CD4-positive, alpha-beta memory T cell (primary cell): ENCODE data around the gene MYCN. TPM values are rescaled to one million over a fixed set of nuclear protein-coding genes. Genes with fewer than 3 reads are reported as not detected.

Experiments used
- CTCF ChIA-PET: fragments of 350-600 bp; sonication (Branson Sonifier 250); formaldehyde crosslinking; loops from one replicate; lab custom pipeline; 2021; ENCODE audit warnings: inconsistent platforms; ENCODE audit not compliant: partially characterized antibody; lab: Charles Lee
- POLR2A ChIA-PET: fragments of 350-600 bp; sonication (Branson Sonifier 250); formaldehyde crosslinking; loops from one replicate; lab custom pipeline; 2021; ENCODE audit not compliant: partially characterized antibody; lab: Charles Lee
- DNase-seq, 5 donors: peaks; one replicate each; pipeline versions ENCODE4 v3.0.0 to v3.0.0-alpha.2; 2020 to 2022; ENCODE audit warnings: mixed read lengths in 1 of 5
- H3K27ac ChIP-seq: one replicate; pipeline ENCODE4 v1.7.0; 2013; ENCODE audit warnings: low read depth, low read length
- H3K27me3 ChIP-seq: 2 replicates; pipeline ENCODE4 v1.7.0; 2013; ENCODE audit warnings: mild to moderate bottlenecking, low read length, moderate library complexity; ENCODE audit not compliant: insufficient read depth
- H3K36me3 ChIP-seq: 2 replicates; pipeline ENCODE4 v1.7.0; 2013; ENCODE audit warnings: mild to moderate bottlenecking, low read length, moderate library complexity; ENCODE audit not compliant: insufficient read depth
- H3K4me1 ChIP-seq: 2 replicates; pipeline ENCODE4 v1.7.0; 2013; ENCODE audit warnings: mild to moderate bottlenecking, low read length, moderate library complexity; ENCODE audit not compliant: insufficient read depth
- H3K4me3 ChIP-seq, 2 donors: one replicate each; pipeline ENCODE4 v1.7.0; 2013; ENCODE audit warnings: low read length in 2 of 2, mild to moderate bottlenecking in 1 of 2
- H3K9me3 ChIP-seq, 2 donors: one replicate each; pipeline ENCODE4 v1.7.0; 2013; ENCODE audit warnings: low read length in 2 of 2, control low read depth in 1 of 2; ENCODE audit not compliant: control insufficient read depth in 1 of 2
- H3K27ac Mint-ChIP-seq, 7 donors: one replicate each; pipeline ENCODE4 v1.8.0; 2020 to 2021; ENCODE audit warnings: mixed read lengths in 7 of 7, mild to moderate bottlenecking in 6 of 7, inconsistent platforms in 3 of 7, moderate library complexity in 3 of 7
- H3K27me3 Mint-ChIP-seq, 2 donors: one replicate each; pipeline ENCODE4 v1.8.0; 2020 to 2021; ENCODE audit warnings: mixed read lengths in 2 of 2
- H3K36me3 Mint-ChIP-seq, 2 donors: one replicate each; pipeline ENCODE4 v1.8.0; 2020 to 2021; ENCODE audit warnings: mixed read lengths in 2 of 2, inconsistent platforms in 1 of 2, mild to moderate bottlenecking in 1 of 2
- H3K4me1 Mint-ChIP-seq, 4 donors: one replicate each; pipeline ENCODE4 v1.8.0; 2020 to 2021; ENCODE audit warnings: mixed read lengths in 4 of 4, mild to moderate bottlenecking in 1 of 4
- H3K4me3 Mint-ChIP-seq, 8 donors: one replicate each; pipeline ENCODE4 v1.8.0; 2020 to 2021; ENCODE audit warnings: mixed read lengths in 8 of 8, mild to moderate bottlenecking in 7 of 8, moderate library complexity in 6 of 8, inconsistent platforms in 3 of 8
- H3K9me3 Mint-ChIP-seq, 8 donors: one replicate each; pipeline ENCODE4 v1.8.0; 2020 to 2021; ENCODE audit warnings: mixed read lengths in 8 of 8, mild to moderate bottlenecking in 5 of 8, inconsistent platforms in 3 of 8, moderate library complexity in 1 of 8
- intact Hi-C: fragments of 100-400 bp; cut with micrococcal nuclease; formaldehyde crosslinking; loops from one replicate; pipeline ENCODE4 v1.15.1; 2023
- polyA plus RNA-seq, 2 donors: library from polyadenylated mRNA; unstranded; fragments of 300-500 nt; fragmentation: Illumina TruSeq; gene quantifications; one replicate each; pipeline ENCODE4 v1.2.3, GENCODE V29; 2021
- total RNA-seq, 2 experiments: library from RNA; stranded (reverse); gene quantifications; one replicate each; pipeline ENCODE4 v1.2.3, GENCODE V29; 2021

Gene MYCN
- total and polyA plus RNA-seq, 4 experiments from 2014 or later, result 0.15 TPM; not detected in 3

GRCh38 chr2:15942711-15943345 is 2.5 kb downstream of the MYCN start:
- ChIA-PET POLR2A (no interaction called here), CTCF (interaction anchor here (0.7 to 1.3 kb wide), 3 partner anchors 666 to 807 kb away, joined by 3 to 5 read pairs (median 3); no protein-coding TSS in a partner anchor)
- peaks cover 7 to 36% (median 25%) of the 10 kb centered on the region in 4 donors for H3K4me1 Mint-ChIP-seq
- H3K36me3 ChIP-seq, result no peaks in the 10 kb centered on the region
- no peak overlapping the region for H3K27ac ChIP-seq
- H3K27me3 ChIP-seq, result peaks cover 4% of the 10 kb centered on the region
- H3K4me1 ChIP-seq, result peaks cover 28% of the 10 kb centered on the region
- H3K9me3 Mint-ChIP-seq, result no peaks in the 10 kb centered on the region
- no peaks in the 10 kb centered on the region for H3K36me3 Mint-ChIP-seq
- peaks cover 25 to 26% of the 10 kb centered on the region in 2 donors for H3K27me3 Mint-ChIP-seq
- no peak overlapping the region for H3K27ac Mint-ChIP-seq
- H3K4me3 Mint-ChIP-seq, result peak overlapping the region in 7 of 8 donors; percentile 26 to 73 (median 61)
- intact Hi-C loops, result loop anchor here (10.0 kb wide), 1 partner anchor 272 kb away; no protein-coding TSS in a partner anchor
- no peak overlapping the region for H3K4me3 ChIP-seq
- DNase-seq, result no peak
- no peaks in the 10 kb centered on the region for H3K9me3 ChIP-seq

- H3K27me3 ChIP-seq, result peaks cover 4% of the 10 kb centered on the region
- Mint-ChIP-seq H3K27me3 (peaks cover 18 to 22% of the 10 kb centered on the region in 2 donors), H3K4me3 (peak overlapping the region in 7 of 8 donors; percentile 38 to 73 (median 61)), H3K4me1 (peaks cover 7 to 34% (median 24%) of the 10 kb centered on the region in 4 donors), H3K27ac (no peak overlapping the region), H3K36me3 (no peaks in the 10 kb centered on the region), H3K9me3 (no peaks in the 10 kb centered on the region)
- H3K4me3 ChIP-seq, result no peak overlapping the region
- CTCF ChIA-PET, result interaction anchor here (0.9 to 1.0 kb wide), 2 partner anchors 22 to 665 kb away, joined by 3 to 5 read pairs; no protein-coding TSS in a partner anchor
- no peaks in the 10 kb centered on the region for H3K9me3 ChIP-seq
- H3K4me1 ChIP-seq, result peaks cover 28% of the 10 kb centered on the region
- POLR2A ChIA-PET, result no interaction called here
- no peaks in the 10 kb centered on the region for H3K36me3 ChIP-seq
- H3K27ac ChIP-seq, result no peak overlapping the region
- DNase-seq, result no peak
- intact Hi-C loops, result loop anchor here (10.0 kb wide), 1 partner anchor 271 kb away; no protein-coding TSS in a partner anchor
Measured at GRCh38 chr2:15943378-15944280, 3.3 kb downstream of the MYCN start.

GRCh38 chr2:15944325-15945017 is 4.1 kb downstream of the MYCN start:
- H3K9me3 ChIP-seq, result no peaks in the 10 kb centered on the region
- DNase-seq, result no peak
- H3K27ac ChIP-seq, result no peak overlapping the region
- H3K4me1 ChIP-seq, result peaks cover 25% of the 10 kb centered on the region
- POLR2A ChIA-PET, result no interaction called here
- no peak overlapping the region for H3K27ac Mint-ChIP-seq
- H3K27me3 Mint-ChIP-seq, result peaks cover 11 to 19% of the 10 kb centered on the region in 2 donors
- H3K27me3 ChIP-seq, result peaks cover 4% of the 10 kb centered on the region
- H3K4me3 Mint-ChIP-seq, result no peak overlapping the region
- peaks cover 0 to 2% (median 0%) of the 10 kb centered on the region in 8 donors for H3K9me3 Mint-ChIP-seq
- peaks cover 2 to 27% (median 21%) of the 10 kb centered on the region in 4 donors for H3K4me1 Mint-ChIP-seq
- H3K36me3 ChIP-seq, result no peaks in the 10 kb centered on the region
- no peaks in the 10 kb centered on the region for H3K36me3 Mint-ChIP-seq
- CTCF ChIA-PET, result interaction anchor here (0.9 kb wide), 1 partner anchor 22 kb away, joined by 5 read pairs; no protein-coding TSS in a partner anchor
- H3K4me3 ChIP-seq, result no peak overlapping the region
- intact Hi-C loops, result loop anchor here (10.0 kb wide), 1 partner anchor 270 kb away; no protein-coding TSS in a partner anchor

GRCh38 chr2:15945909-15946705 is 5.8 kb downstream of the MYCN start:
- Mint-ChIP-seq H3K4me3 (no peak overlapping the region), H3K4me1 (peaks cover 2 to 22% (median 17%) of the 10 kb centered on the region in 4 donors), H3K9me3 (peaks cover 0 to 4% (median 0%) of the 10 kb centered on the region in 8 donors), H3K27me3 (peaks cover 8 to 16% of the 10 kb centered on the region in 2 donors), H3K27ac (no peak overlapping the region), H3K36me3 (no peaks in the 10 kb centered on the region)
- Histone ChIP-seq H3K4me3 (no peak overlapping the region), H3K27ac (no peak overlapping the region), H3K27me3 (peaks cover 3% of the 10 kb centered on the region), H3K4me1 (peaks cover 20% of the 10 kb centered on the region), H3K36me3 (no peaks in the 10 kb centered on the region), H3K9me3 (no peaks in the 10 kb centered on the region)
- no peak for DNase-seq
- POLR2A ChIA-PET, result no interaction called here
- CTCF ChIA-PET, result no interaction called here
- intact Hi-C loops, result loop anchor here (10.0 kb wide), 1 partner anchor 269 kb away; no protein-coding TSS in a partner anchor

GRCh38 chr2:15946983-15947382 is 6.6 kb downstream of the MYCN start:
- intact Hi-C loops, result loop anchor here (10.0 kb wide), 1 partner anchor 268 kb away; no protein-coding TSS in a partner anchor
- H3K36me3 ChIP-seq, result no peaks in the 10 kb centered on the region
- no peak for DNase-seq
- Mint-ChIP-seq H3K9me3 (peaks cover 0 to 4% (median 0%) of the 10 kb centered on the region in 8 donors), H3K27me3 (peaks cover 4 to 12% of the 10 kb centered on the region in 2 donors), H3K4me1 (peaks cover 2 to 18% (median 14%) of the 10 kb centered on the region in 4 donors), H3K27ac (no peak overlapping the region), H3K36me3 (no peaks in the 10 kb centered on the region), H3K4me3 (no peak overlapping the region)
- H3K27ac ChIP-seq, result no peak overlapping the region
- ChIA-PET POLR2A (no interaction called here), CTCF (no interaction called here)
- peaks cover 16% of the 10 kb centered on the region for H3K4me1 ChIP-seq
- no peaks in the 10 kb centered on the region for H3K9me3 ChIP-seq
- no peak overlapping the region for H3K4me3 ChIP-seq
- H3K27me3 ChIP-seq, result no peaks in the 10 kb centered on the region

GRCh38 chr2:15947431-15947830 is 7.1 kb downstream of the MYCN start:
- intact Hi-C loops, result loop anchor here (10.0 kb wide), 1 partner anchor 267 kb away; no protein-coding TSS in a partner anchor
- Histone ChIP-seq H3K36me3 (no peaks in the 10 kb centered on the region), H3K4me1 (peaks cover 16% of the 10 kb centered on the region), H3K27ac (no peak overlapping the region), H3K4me3 (no peak overlapping the region), H3K27me3 (no peaks in the 10 kb centered on the region), H3K9me3 (no peaks in the 10 kb centered on the region)
- Mint-ChIP-seq H3K4me3 (no peak overlapping the region), H3K27ac (no peak overlapping the region), H3K4me1 (peaks cover 2 to 18% (median 14%) of the 10 kb centered on the region in 4 donors), H3K36me3 (no peaks in the 10 kb centered on the region), H3K9me3 (peaks cover 0 to 4% (median 0%) of the 10 kb centered on the region in 8 donors), H3K27me3 (peaks cover 4 to 12% of the 10 kb centered on the region in 2 donors)
- no peak for DNase-seq
- CTCF ChIA-PET, result no interaction called here
- POLR2A ChIA-PET, result no interaction called here
